Type B pancreatic cell (in vitro differentiated cells): ENCODE measurements around the gene AP4M1. TPM values are rescaled to one million over a fixed set of nuclear protein-coding genes. Genes with fewer than 3 reads are reported as not detected.

Source experiments
- DNase-seq: peaks from one replicate; pipeline ENCODE4 v3.0.0; 2021; ENCODE audit warnings: mixed read lengths; ENCODE audit not compliant: unreplicated experiment; ENCODE audit errors: extremely low spot score
- H3K27ac Mint-ChIP-seq: 2 replicates; pipeline ENCODE4 v1.8.0; 2021; ENCODE audit warnings: mild to moderate bottlenecking, mixed read lengths
- H3K27me3 Mint-ChIP-seq: 2 replicates; pipeline ENCODE4 v1.8.0; 2021; ENCODE audit warnings: mixed read lengths
- H3K36me3 Mint-ChIP-seq: 2 replicates; pipeline ENCODE4 v1.8.0; 2021; ENCODE audit warnings: mixed read lengths
- H3K4me1 Mint-ChIP-seq: one replicate; pipeline ENCODE4 v1.8.0; 2021; ENCODE audit warnings: mixed read lengths; ENCODE audit not compliant: unreplicated experiment
- H3K4me3 Mint-ChIP-seq: 2 replicates; pipeline ENCODE4 v1.8.0; 2021; ENCODE audit warnings: mild to moderate bottlenecking, mixed read lengths
- H3K9me3 Mint-ChIP-seq: 2 replicates; pipeline ENCODE4 v1.8.0; 2021; ENCODE audit warnings: mixed read lengths
- CTCF ChIP-seq: fragments of 200-600 bp; sonication (generic); conservative IDR thresholded peaks from 2 replicates; pipeline ENCODE4 v1.5.0; 2021; ENCODE audit warnings: antibody characterized with exemption, mild to moderate bottlenecking
- total RNA-seq: library from RNA; stranded (reverse); gene quantifications from 2 replicates; pipeline ENCODE4 v1.2.1, GENCODE V29; 2021; ENCODE audit warnings: low replicate concordance

The AP4M1 gene
- total RNA-seq, 1 donor from 2014 or later: 28.5 TPM

DNA sequence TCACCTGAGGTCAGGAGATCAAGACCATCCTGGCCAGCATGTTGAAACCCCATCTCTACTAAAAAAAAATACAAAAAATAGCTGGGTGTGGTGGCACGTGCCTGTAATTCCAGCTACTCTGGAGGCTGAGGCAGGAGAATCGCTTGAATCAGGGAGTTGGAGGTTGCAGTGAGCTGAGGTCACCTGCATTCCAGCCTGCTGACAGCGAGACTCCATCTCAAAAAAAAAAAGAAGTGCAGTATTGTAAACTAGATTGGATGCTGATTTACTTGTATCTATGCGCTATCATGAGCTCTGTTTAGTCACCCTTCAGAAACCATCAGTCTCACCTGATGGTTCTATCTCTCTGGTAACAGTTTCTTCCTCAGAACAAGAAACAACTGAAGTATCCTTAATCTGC, 38.1 kb upstream of the AP4M1 start:
- TF ChIP-seq CTCF: no peak
- Mint-ChIP-seq H3K4me3 (no peak overlapping the region), H3K27me3 (no peaks in the 10 kb centered on the region), H3K27ac (peak overlapping the region; percentile 50), H3K36me3 (peaks cover 57% of the 10 kb centered on the region), H3K9me3 (no peaks in the 10 kb centered on the region), H3K4me1 (peaks cover 7% of the 10 kb centered on the region)
- DNase-seq: no peak

GRCh38 chr7:100064162-100064561, 37.3 kb upstream of the AP4M1 start:
- no peak for DNase-seq
- H3K27me3 Mint-ChIP-seq: no peaks in the 10 kb centered on the region
- no peaks in the 10 kb centered on the region for H3K9me3 Mint-ChIP-seq
- peak overlapping the region; percentile 50 for H3K27ac Mint-ChIP-seq
- peaks cover 7% of the 10 kb centered on the region for H3K4me1 Mint-ChIP-seq
- peaks cover 55% of the 10 kb centered on the region for H3K36me3 Mint-ChIP-seq
- TF ChIP-seq CTCF: no peak
- H3K4me3 Mint-ChIP-seq: no peak overlapping the region

DNA sequence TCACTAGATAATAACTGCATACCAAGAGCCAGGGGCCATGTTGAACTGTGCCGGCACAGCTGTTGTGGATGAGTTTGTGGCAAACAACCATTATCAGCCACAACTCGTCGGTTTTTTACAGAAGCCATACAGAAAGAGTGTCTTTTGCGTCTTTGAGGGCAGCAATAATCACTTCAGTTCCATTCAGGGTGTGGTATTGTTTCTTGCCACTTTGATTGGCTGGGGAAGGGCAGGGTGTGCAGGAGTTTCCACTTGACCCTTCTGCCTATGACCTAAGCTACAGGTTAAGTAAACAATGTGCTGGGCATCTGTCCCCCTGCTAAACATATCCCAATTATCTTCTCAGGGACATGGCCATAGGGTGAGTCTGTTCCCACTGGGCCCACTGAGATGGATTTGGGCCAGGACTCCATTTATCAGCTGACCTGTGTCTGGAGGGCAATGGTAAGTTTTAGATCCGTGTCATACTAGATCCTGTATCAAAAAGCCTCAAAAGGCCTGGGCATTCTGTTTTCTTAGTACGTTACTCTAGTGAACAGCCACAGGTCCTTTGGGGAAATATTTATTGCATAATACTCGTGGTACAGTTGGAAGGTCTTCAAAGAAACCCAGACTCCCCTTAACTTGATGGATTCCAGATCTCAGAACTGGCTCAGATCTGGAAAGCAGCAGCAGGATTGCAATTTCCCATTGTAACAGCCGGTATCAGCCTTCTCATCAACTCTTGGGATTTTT, 35.8 kb upstream of the AP4M1 start:
- Mint-ChIP-seq H3K27ac (peak overlapping the region; percentile 53), H3K4me3 (peak overlapping the region; percentile 25), H3K36me3 (peaks cover 61% of the 10 kb centered on the region), H3K27me3 (no peaks in the 10 kb centered on the region), H3K4me1 (peaks cover 7% of the 10 kb centered on the region), H3K9me3 (no peaks in the 10 kb centered on the region)
- TF ChIP-seq CTCF: no peak
- DNase-seq: no peak

GRCh38 chr7:100066953-100067352, 34.5 kb upstream of the AP4M1 start:
- no peak for DNase-seq
- Mint-ChIP-seq H3K4me1 (peaks cover 7% of the 10 kb centered on the region), H3K27ac (peak overlapping the region; percentile 44), H3K36me3 (peaks cover 63% of the 10 kb centered on the region), H3K4me3 (no peak overlapping the region), H3K9me3 (peaks cover 10% of the 10 kb centered on the region), H3K27me3 (no peaks in the 10 kb centered on the region)
- no peak for TF ChIP-seq CTCF

- Mint-ChIP-seq H3K4me1 (peaks cover 7% of the 10 kb centered on the region), H3K27me3 (no peaks in the 10 kb centered on the region), H3K9me3 (peaks cover 16% of the 10 kb centered on the region), H3K36me3 (peaks cover 74% of the 10 kb centered on the region), H3K4me3 (no peak overlapping the region), H3K27ac (no peak overlapping the region)
- no peak for DNase-seq
- TF ChIP-seq CTCF: no peak
Observed at GRCh38 chr7:100069991-100070390, 31.5 kb upstream of the AP4M1 start.
